ENCODE measurements around the gene ZNF428. TPM values are rescaled to one million over a fixed set of nuclear protein-coding genes. Genes with fewer than 3 reads are reported as not detected.

ZNF428 gene
- 97.7 TPM for total RNA-seq (ENCODE audit: unreplicated experiment)
- long read RNA-seq, transcript ZNF428-201 (3 exons, 1,412 nt), result major isoform, 25 of 29 reads
- long read RNA-seq, partial matches to known transcripts, result 2 of 29 reads
- long read RNA-seq, other reads (novel, unspliced or antisense), result 0 of 29 reads

- peaks cover 10% of the 10 kb centered on the region for H3K27me3 Mint-ChIP-seq (ENCODE audit: unreplicated experiment)
- no peaks in the 10 kb centered on the region for H3K9me3 Mint-ChIP-seq (ENCODE audit: unreplicated experiment)
- peak within 1 kb of the TSS; percentile 94 for H3K4me3 Mint-ChIP-seq (ENCODE audit: unreplicated experiment)
- DNase-seq (ENCODE audit: low spot score), result peak; percentile 84
- peaks cover 13% of the 10 kb centered on the region for H3K4me1 Mint-ChIP-seq (ENCODE audit: unreplicated experiment)
- peaks cover 12% of the 10 kb centered on the region for H3K36me3 Mint-ChIP-seq (ENCODE audit: low read depth, unreplicated experiment)
- TF ChIP-seq, protein P1, sequence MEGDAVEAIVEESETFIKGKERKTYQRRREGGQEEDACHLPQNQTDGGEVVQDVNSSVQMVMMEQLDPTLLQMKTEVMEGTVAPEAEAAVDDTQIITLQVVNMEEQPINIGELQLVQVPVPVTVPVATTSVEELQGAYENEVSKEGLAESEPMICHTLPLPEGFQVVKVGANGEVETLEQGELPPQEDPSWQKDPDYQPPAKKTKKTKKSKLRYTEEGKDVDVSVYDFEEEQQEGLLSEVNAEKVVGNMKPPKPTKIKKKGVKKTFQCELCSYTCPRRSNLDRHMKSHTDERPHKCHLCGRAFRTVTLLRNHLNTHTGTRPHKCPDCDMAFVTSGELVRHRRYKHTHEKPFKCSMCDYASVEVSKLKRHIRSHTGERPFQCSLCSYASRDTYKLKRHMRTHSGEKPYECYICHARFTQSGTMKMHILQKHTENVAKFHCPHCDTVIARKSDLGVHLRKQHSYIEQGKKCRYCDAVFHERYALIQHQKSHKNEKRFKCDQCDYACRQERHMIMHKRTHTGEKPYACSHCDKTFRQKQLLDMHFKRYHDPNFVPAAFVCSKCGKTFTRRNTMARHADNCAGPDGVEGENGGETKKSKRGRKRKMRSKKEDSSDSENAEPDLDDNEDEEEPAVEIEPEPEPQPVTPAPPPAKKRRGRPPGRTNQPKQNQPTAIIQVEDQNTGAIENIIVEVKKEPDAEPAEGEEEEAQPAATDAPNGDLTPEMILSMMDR (IDR thresholded peaks at IDR 0.05; ENCODE audit: unreplicated experiment), result no peak
- peak within 1 kb of the TSS; percentile 92 for H3K27ac Mint-ChIP-seq (ENCODE audit: unreplicated experiment)
Observed at GRCh38 chr19:43619262-43620060, at the start of gene ZNF428. Gene ZNF428, minus strand, starts transcription at chr19:43619629. Its CDS starts 5,325 bp downstream, at chr19:43614304.

DNA sequence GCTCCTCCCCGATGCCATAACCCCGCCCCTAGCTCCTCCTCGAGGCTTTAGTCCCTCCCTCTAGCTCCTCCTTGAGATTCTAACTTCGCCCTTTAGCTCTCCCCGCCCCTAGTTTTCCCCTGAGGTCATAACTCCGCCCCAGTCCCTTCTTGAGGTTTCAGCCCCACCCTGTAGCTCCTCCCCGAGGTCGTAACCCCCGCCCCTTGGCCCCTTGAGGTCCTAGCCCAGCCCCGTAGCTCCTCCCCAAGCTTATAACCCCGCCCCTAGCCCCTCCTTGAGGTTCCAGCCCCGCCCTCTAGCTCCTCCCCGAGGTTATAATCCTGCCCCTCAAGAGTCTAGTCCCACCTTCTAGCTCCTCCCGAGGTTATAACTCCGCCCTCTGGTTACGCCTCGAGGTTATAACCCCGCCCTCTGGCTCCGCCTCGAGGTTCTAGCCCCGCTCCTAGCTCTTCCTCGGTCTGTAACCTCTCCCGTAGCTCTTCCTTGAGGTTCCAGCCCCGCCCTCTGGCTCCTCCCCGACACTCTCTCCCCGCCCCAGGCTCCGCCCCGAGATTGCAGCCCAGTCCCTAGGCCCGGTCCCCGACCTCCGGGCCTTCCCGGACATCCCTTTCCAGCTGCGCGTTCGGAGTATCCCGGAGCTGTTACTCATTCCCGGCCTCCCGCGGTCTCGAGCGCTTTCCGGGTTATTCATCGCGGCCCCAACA is 49.1 kb upstream of the ZNF428 start:
- Mint-ChIP-seq H3K4me3 (ENCODE audit: unreplicated experiment) (peak overlapping the region; percentile 87), H3K4me1 (ENCODE audit: unreplicated experiment) (peaks cover 35% of the 10 kb centered on the region), H3K27ac (ENCODE audit: unreplicated experiment) (peak overlapping the region; percentile 77), H3K9me3 (ENCODE audit: unreplicated experiment) (no peaks in the 10 kb centered on the region), H3K27me3 (ENCODE audit: unreplicated experiment) (peaks cover 9% of the 10 kb centered on the region), H3K36me3 (ENCODE audit: low read depth, unreplicated experiment) (peaks cover 16% of the 10 kb centered on the region)
- TF ChIP-seq, protein P1 (IDR thresholded peaks at IDR 0.05; ENCODE audit: unreplicated experiment), result no peak
- peak; percentile 98 for DNase-seq (ENCODE audit: low spot score)

DNA sequence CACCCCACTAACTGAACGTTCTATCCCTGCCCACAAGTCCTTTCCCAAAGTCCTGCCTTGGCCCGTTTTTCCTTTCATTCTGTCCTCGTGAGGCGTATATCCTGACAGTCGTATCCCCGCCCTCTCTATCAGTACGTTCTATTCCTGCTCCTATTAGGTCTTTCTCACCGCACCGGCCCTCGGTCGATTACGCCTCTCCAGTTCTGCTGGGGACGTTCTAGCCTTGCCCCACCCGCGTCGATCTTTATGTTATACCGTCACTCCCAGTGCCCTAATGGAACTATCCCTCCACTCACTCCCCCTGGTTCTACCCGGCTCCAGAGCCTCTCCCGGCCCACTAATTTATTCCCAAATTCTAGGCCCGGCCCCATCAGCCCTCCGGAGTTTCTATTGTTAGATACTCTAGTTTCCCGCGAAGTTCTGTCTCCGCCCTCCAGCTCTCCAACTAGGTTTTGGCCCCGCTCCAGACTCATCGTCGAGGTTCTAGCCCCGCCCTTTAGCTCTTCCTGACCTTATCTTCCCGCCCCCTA is 48.5 kb upstream of the ZNF428 start:
- Mint-ChIP-seq H3K27ac (ENCODE audit: unreplicated experiment) (peak overlapping the region; percentile 76), H3K36me3 (ENCODE audit: low read depth, unreplicated experiment) (peaks cover 16% of the 10 kb centered on the region), H3K4me1 (ENCODE audit: unreplicated experiment) (peaks cover 35% of the 10 kb centered on the region), H3K9me3 (ENCODE audit: unreplicated experiment) (no peaks in the 10 kb centered on the region), H3K4me3 (ENCODE audit: unreplicated experiment) (peak overlapping the region; percentile 87), H3K27me3 (ENCODE audit: unreplicated experiment) (peaks cover 9% of the 10 kb centered on the region)
- DNase-seq (ENCODE audit: low spot score), result no peak
- TF ChIP-seq, protein P1 (IDR thresholded peaks at IDR 0.05; ENCODE audit: unreplicated experiment), result no peak

GRCh38 chr19:43667126-43667875 is 47.9 kb upstream of the ZNF428 start:
- TF ChIP-seq, protein P1 (IDR thresholded peaks at IDR 0.05; ENCODE audit: unreplicated experiment), result no peak
- Mint-ChIP-seq H3K27me3 (ENCODE audit: unreplicated experiment) (peaks cover 10% of the 10 kb centered on the region), H3K4me3 (ENCODE audit: unreplicated experiment) (peak overlapping the region; percentile 87), H3K4me1 (ENCODE audit: unreplicated experiment) (peaks cover 33% of the 10 kb centered on the region), H3K9me3 (ENCODE audit: unreplicated experiment) (no peaks in the 10 kb centered on the region), H3K36me3 (ENCODE audit: low read depth, unreplicated experiment) (peaks cover 16% of the 10 kb centered on the region), H3K27ac (ENCODE audit: unreplicated experiment) (peak overlapping the region; percentile 76)
- peak; percentile 11 for DNase-seq (ENCODE audit: low spot score)

All from endothelial cell (in vitro differentiated cells).